ENCODE data around the gene WDR90.

WDR90 gene

DNA sequence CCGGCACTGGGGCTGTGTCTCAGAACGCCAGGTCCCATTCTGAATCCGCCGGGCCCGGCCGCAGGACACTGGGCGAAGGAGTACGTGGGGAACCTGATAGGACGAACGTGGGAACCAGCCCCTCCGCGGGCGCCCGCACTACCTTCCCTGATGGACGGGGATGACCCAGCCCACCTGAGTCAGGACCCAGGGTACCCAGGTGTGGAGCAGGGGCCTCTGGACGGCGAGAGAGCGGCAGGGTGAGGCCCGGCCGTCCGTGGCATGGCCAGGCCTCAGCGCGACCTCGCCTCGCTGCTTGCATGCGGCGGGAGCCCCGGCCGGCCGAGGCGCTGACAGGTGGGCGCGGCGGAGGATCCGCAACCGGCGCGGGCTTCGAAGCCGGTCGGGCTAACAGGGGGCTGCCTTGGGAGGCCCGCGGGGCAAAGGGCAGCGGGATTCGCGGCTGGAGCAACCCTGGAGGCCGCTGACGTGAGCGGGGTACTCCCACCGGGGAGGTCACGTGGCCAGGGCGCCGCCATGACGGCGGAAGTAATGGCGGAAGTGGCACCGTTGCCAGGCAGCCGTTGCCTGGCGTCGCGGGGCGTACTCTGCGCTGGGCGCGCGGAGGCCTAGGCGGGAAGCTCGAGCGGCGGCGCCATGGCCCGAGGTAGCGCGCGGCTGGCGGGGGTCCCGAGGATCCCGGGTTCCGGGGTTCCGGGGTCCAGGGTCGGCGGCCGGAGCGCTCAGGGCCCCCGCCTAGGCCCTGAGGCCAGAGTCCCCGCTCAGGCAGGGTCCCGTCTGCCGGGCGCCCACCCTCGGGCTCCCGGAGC is at the start of gene WDR90:
TSS of gene WDR90 (plus strand) at position 585 of the 809 bp plus-strand sequence. CDS start at position 637, 52 bp downstream.
- DNase-seq (ENCODE audit: low spot score) = peak; percentile 94

DNA sequence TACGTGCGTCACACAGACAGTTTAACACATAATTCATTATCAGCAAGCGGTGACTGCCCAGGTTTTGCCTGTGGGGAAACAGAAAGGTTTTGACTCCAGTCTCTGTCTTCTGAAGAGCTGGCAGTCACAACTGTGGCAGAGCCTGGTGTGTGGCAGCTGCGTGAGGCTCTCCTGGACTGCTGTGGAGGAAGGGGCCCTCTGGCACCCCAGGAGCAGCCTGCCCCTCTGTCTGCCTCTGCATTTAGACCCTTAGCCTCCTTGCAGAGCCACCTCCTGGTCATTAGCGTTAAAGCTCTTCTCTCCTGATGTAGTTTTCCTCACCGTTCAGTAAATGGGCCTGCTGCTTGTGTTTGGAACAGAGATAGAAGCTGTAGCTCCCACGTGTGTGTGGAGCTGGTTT is 48.4 kb upstream of the WDR90 start:
- DNase-seq (ENCODE audit: low spot score) = no peak

DNA sequence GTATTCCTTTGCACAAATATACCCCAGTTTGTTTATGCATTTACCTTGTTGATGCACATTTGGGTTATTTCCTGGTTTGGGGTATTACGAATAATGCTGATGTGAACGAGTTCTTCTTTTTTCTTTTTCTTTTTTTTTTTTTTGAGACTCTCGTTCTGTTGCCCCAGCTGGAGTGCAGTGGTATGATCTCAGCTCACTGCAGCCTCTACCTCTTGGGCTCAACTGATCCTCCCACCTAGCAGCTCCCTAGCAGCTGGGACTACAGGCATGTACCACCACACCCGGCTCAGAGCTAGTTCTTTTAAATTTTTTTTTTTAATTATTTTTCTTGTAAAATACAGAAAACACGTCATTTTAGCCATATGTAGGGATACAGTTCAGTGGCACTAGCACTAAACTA is 45.2 kb upstream of the WDR90 start:
- no peak for DNase-seq (ENCODE audit: low spot score)

DNA sequence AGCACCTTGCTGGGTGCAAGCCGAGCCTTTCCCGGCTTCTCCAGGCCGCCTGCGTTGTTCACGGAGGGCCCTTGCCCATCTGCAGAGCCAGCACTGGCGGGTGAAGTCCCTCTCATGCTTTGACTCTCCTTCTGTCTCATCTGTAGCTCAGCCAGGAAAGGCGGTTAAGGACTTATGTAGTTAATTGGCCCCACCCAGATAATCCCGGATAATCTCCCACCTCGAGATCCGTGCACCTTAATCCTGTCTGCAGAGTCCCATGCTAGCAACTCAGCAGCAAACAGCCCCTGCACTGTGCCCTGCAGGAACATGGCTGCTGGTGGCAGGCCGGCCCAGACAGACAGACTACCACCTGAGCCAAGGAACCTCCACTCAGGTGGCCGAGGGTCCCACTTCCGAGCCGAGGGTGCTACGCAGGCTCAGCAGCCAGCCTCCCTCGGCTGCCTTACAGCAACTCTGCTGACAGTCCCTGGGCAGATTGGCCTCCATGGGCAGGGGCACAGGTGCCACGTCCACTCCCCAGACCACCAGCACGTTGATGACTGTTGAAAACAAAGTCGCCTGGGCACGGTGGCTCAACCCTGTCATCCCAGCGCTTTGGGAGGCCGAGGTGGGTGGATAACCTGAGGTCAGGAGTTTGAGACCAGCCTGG is 42.4 kb upstream of the WDR90 start:
- no peak for DNase-seq (ENCODE audit: low spot score)

DNA sequence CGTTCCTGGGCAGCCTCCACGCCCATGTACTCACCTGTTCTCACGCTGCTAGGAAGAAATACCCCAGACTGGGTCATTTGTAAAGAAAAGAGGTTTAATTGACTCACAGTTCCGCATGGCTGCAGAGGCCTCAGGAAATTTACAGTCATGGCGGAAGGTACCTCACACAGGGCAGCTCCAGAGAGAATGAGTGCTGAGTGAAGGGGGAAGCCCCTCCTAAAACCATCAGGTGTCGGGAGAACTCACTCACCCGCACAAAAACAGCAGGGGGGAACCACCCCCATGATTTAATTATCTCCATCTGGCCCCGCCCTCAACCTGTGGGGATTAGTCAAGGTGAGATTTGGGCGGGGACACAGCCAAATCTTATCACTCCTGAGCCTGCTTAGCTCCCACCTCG is 41.1 kb upstream of the WDR90 start:
- no peak for DNase-seq (ENCODE audit: low spot score)

DNA sequence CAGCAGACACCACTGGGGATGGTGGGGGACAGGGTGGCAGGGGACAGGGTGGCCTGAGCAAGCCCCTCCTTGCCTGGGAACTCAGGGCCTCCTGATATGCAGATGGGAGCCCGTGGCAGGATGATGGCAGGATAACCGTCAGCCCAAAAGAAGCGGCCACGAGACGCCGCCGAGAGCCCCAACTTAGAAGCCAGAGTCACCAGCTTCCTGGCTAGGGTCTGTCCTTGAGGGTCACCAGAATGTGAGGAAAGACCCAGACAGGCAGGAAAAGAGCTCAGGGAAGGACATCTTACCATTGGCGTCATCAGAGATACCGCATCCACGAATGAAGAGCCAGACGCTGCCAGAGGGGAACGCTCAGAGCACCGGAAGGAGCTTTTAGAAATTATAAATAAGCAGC is 39.8 kb upstream of the WDR90 start:
- DNase-seq (ENCODE audit: low spot score) = no peak

DNA sequence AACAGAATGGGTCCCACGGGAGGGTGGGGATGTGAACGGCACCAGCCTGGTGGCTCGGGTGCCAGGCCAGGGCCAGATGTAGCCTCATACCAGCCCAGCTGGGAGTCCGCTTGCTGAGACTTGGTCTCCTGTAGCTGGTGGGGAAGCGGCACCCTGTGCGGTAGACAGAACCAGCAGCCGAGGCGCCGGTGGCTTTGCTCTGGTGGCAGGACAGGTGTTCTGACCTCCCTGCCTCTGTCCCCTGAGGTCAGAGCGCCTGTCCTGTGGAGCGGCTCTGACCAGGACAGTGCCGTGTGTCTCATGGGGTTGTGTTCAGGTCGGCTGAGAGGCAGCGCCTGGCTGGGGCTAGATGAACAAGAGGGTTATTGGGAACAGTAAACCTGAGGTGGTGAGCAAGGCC is 39.2 kb upstream of the WDR90 start:
- DNase-seq (ENCODE audit: low spot score) = no peak

DNA sequence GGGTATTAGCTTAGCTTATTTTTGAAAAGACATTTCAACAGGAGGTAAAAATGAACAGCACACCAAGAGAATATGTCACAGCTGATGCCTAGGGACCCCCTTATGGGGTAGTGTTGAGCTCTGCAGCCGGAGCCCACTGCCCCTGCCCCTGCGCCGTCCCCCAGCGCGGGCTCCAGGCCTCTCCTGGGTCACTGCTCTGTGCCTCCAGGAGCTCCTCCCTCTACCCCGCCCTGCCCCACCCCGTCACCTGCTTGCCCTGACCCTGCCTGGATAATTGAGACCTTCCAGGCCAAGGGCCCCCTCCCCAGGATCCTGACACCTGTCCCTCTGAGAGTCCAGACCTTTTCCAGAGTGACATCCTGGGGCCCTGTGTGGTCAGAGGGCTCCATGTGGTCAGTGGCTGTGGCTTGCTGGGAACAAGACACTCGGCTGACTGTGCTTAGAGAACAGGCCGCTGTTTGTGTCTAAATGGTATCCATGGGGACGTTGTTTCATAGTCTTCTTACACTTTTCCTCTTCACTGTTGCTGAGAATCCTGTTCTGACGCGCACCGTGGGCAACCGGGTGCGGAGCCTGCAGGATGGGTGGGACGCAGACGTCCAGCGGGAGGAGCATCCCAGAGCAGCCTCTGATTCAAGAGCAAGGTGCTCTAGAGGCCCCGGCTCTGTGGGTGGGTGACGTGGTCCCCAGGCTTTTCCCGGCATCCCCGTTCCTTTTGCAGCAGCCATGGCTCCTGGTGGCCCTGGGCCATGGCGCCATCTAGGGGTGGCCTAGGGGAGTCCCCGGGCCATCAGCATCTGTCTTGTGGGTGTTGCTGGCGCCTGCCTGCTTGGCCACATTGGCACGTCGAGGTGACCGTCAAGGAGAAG is 38.4 kb upstream of the WDR90 start:
- DNase-seq (ENCODE audit: low spot score) = peak; percentile 52

DNA sequence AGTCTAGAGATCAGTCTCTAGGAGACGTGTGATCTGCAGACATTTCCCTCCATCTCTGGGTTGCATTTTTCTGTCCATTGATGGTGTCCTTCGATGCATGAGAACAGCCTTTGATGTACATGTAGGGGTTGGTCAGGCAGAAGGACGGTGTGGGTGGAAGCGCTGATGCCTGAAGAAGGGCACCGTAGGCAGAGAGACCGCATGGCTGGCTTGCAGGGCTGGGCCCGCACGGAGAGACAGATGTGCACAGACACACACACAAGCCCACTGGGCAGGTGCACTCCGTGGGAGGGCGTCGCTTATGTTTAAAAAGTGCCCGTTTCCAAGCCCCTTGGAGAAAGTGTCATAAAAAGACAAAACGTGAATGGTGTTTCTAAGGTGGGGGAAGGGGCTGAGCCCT is 34.0 kb upstream of the WDR90 start:
- no peak for DNase-seq (ENCODE audit: low spot score)

DNA sequence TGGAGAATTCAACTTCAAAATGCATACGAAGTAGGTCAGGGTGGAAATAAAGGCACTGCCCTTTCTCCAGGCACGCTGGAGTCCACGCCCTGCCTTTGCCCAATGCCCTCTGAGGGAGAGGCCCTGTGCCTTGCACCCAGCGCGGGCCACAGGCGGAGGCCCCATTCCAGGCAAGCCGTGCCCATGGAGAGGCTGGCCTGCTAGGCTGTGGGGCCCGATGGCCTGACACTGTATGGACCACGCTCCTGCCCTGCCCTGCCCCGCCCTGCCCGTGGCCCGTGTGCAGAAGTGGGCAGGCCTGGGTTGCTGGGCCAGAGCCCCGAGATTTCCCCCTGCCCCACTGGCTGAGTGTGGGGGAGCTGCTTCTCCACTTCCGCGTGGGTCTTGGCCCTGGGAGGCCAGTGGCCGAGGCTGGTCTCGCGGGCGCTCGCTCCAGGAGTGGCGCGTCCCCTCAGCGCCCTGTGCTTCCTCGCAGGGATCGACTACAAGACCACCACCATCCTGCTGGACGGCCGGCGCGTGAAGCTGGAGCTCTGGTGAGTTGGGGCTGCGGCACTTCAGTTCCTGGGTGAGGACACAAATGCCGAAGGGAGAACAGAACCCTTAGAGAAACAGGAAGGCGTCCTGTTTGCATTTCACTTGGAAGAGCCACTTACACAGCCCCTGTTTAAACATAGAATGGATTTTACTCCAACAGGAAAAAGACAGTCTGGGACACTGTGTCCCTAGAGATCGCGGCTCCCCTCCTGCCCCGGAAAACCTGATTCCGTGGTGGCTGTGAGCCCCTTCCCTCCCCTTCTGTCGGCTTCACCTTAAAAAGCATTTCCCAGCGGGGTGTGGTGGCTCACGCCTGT is 32.2 kb upstream of the WDR90 start:
- no peak for DNase-seq (ENCODE audit: low spot score)

DNA sequence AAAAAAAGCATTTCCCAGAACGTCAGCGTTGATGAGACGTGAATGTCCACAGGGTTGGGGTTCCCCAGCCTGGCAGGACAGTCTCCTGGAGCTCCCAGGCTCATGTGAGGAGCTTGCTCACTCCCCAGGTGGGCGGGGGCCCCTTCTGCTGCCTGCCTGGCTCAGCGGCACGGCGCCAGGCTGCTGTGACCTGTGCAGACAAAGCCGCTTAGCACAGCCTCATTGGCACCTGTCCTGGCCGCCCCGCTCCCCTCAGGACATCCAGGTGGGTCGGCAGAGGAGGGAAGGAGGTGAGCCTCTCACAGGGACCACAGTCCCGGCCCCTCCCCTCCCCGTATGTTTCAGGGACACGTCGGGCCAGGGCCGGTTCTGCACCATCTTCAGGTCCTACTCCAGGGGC is 31.3 kb upstream of the WDR90 start:
- no peak for DNase-seq (ENCODE audit: low spot score)

DNA sequence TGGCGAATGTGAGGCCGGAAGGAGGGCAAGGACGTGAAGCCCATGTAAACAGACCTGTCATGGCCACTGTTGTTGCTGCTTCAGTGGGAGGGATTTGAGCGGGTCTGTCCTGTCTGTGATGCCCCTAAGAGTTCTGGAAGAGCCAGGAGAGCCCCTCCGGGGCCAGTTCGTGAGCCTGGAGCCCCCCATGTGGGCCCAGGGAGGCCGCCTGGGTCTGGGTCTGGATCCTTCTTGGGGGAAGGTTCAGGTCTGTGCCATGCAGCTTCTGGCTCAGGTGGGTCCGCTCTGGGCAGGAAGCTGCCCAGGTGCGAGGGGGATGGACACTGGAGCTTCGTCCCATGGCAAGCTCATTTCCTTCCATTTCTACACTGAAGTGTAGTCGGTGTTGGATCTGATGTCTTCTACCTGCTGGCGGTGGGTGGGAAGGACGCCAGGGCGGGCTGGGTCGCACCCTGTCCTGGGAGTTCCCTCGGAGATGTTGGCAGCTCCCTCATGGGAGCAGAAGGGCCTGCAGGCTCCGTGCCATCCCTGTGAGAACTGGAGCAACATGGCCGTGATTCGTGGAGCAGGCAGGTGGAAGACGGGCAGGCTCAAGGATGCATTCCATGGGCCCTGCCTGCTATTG is 29.6 kb upstream of the WDR90 start:
- no peak for DNase-seq (ENCODE audit: low spot score)

DNA sequence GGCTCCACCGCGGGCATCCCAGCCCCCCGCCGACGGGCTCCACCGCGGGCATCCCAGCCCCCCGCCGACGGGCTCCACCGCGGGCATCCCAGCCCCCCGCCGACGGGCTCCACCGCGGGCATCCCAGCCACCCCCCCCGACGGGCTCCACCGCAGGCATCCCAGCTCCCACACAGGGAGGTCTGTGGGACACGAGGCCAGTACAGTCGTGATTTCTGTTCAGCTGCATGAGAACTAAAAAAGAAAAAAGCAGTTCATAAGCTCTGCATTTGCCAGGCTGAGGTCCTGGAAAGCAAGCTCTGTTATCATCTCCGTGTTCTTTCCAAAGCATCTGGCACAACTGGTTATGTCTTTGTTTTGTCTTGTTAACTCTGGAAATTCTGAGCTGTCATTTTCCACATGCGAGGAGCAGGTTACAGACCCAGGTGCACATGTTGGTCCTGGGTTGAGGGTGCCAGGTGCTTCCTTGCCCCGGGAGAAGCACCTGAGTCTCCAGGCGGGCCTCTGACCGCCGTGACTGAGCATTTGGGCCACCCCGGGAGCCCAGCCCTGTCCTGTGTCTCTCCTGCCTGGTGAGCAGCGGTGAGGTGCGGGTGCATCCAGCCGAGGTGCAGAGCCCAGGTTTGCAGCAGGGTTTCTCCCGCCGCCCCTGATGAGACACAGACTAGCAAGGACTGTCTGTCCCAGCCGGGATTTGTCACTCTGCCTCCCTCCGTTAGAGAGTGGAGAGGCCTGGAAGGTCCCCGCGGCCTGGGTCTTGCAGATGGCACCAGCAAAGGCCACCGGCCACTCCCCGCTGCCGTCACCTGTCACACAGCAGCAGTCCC is 28.3 kb upstream of the WDR90 start:
- DNase-seq (ENCODE audit: low spot score) = no peak

DNA sequence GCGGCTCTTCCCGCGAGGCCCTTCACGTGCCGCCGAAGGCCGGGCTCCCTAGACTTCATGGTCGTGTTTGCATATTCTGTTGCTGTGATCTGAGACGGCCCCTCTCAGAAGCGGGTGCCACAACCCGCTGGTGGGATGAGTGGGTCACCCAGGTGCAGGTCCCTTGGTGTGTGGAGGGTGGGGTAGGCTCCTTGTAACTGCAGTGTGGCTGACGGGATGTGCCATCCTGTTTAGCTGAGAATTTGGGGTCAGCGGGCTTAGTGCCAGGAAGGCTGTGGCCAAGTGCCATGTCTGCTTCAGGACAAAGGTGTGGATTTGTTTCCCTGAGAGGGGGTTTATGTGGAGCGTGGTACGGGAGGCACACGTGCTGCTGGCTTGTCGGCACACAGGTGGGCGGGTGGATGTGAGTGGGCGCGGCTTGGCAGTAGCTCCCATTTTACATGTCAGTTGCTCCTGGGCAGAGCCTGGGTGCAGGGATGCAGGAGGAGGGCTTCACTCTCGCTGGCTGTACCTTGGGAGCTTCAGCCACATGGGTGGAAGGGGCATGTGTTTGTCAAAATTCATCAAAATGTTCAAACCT is 27.5 kb upstream of the WDR90 start:
- no peak for DNase-seq (ENCODE audit: low spot score)

DNA sequence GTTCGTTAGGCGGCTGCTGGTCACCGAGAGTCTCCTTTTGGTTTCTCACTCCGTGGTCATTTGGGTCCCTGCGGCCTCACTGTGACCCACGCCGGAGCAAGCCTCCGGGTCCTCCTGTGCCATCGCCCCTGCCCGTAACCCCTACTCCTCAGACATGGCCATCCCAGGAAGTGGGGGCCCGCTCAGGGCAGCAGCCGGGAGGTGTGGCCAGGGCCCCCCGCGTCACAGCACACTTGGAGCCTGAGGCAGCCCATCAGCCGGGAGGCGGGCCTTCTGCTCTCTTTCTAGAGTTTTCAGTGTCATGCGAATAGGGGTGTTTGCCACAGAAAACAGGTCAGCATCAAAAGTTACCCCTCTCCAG is 26.3 kb upstream of the WDR90 start:
- no peak for DNase-seq (ENCODE audit: low spot score)

DNA sequence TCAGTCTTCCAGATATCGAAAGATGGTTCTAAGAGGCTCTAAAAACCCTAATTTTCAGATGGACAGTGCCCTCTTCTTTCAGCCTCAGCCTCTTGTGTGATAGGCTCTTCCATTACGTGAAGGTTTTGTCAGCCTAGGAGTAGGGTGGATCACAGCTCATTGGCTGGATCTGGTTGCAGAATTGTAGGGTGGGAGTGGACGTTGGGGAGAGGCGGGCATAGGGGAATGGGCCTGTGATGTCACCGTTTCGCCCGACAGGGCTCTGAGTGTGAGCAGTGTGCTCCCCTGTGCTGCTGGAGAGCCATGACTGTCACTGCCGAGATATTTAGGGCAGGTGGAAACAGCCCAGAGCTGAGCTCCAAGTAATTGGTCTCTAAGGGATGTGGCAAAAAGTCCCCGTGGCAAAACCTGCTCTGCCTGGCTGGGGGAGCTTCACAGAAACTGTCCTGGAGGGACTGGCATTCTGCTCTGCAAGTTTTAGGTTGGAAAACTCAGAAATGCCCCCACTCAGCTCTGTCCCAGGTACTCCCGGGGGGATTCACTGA is 24.6 kb upstream of the WDR90 start:
- DNase-seq (ENCODE audit: low spot score) = no peak

DNA sequence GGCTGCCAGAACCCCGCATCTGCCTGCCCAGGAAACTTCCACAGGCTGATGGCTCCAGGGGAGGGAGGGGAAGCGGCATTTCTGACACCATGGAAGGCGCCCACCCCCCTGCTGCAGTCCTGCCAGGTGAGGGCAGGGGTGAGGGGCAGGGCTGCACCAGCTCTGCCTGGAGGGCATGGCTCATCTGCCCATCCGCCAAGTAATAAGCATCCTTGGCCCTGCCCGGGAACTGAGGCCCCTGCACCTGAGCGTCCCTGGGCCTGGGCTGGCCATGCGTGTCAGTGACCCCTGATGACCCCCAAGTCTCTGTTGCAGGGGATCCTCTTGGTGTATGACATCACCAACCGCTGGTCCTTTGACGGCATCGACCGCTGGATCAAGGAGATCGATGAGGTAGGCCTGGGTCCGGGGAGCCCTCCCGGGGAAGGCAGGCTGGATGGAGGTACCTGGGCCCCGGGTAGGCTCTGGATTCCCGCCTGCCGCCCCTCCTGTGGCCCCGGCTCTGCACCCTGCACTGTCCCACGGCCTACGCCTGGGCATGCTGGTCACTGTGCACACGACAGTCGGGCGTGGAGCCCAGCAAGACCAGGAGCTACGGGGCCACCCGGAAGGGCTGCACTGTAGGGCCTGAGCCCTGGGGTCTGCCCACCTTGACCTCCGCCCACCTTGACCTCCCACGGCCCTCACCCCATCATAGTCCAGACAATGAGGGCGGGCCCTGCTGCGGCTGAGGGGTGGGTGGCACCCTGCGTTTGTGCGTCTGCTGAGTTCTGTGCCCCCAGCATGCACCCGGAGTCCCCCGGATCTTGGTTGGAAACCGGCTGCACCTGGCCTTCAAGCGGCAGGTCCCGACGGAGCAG is 23.8 kb upstream of the WDR90 start:
- no peak for DNase-seq (ENCODE audit: low spot score)

DNA sequence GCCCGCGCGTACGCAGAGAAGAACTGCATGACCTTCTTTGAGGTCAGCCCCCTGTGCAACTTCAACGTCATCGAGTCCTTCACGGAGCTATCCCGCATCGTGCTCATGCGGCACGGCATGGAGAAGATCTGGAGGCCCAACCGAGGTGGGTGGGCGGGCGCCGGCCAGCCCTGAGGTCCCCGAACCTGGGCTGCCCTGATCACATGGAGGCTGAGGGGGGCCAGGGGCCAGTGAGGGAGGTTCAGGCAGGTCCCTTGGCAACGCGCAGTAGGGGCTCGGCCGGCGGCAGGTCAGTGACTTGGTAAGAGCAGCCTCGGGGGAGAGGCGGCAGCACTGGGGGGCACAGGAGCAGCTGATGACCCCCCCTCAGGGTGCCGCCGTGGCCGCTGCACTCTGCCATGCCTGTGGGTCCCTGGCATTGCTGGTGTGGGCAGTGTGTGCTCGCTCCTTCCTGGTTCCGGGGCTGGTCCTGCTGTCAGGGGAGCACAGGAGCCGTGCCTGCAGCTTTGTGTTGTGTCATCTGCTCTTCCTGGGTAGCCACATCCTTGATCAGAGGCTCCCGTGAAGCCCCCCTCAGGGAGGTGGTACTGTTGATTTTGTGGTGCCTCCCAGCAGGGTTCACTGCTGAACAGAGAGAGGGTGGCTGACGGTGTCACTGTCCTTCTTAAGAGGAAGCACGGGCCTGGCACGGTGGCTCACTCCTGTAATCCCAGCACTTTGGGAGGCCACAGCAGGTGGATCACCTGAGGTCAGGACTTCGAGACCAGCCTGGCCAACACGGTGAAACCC is 23.0 kb upstream of the WDR90 start:
- no peak for DNase-seq (ENCODE audit: low spot score)

Data from hematopoietic multipotent progenitor cell treated with erythropoietin and hydrocortisone succinate and interleukin-3 and kit ligand, for 17 days (in vitro differentiated cells).